Uterus (tissue), 4 donors: ENCODE results near the gene SULT2B1. TPM values are rescaled to one million over a fixed set of nuclear protein-coding genes. Genes with fewer than 3 reads are reported as not detected.

Source experiments
- DNase-seq, 2 donors: peaks; one replicate each; pipeline ENCODE4 v3.0.0-alpha.2; 2019 to 2020
- H3K27ac ChIP-seq, 2 donors: fragments of 200-600 bp; sonication (generic); 1 replicate in 1 of 2; 2 replicates in 1 of 2; pipeline ENCODE4 v1.5.1; 2016 to 2018
- H3K27me3 ChIP-seq, 2 donors: fragments of 200-600 bp; sonication (generic); one replicate each; pipeline ENCODE4 v1.5.1; 2018 to 2019; ENCODE audit warnings: control low read depth in 1 of 2
- H3K36me3 ChIP-seq, 2 donors: fragments of 200-600 bp; sonication (generic); one replicate each; pipeline ENCODE4 v1.5.1; 2019; ENCODE audit warnings: control low read depth in 1 of 2
- H3K4me1 ChIP-seq, 2 donors: fragments of 200-600 bp; sonication (generic); one replicate each; pipeline ENCODE4 v1.5.1; 2018 to 2019; ENCODE audit warnings: control low read depth in 1 of 2
- H3K4me3 ChIP-seq, 2 donors: fragments of 200-600 bp; sonication (generic); 1 replicate in 1 of 2; 2 replicates in 1 of 2; pipeline ENCODE4 v1.5.1; 2018 to 2019; ENCODE audit warnings: mild to moderate bottlenecking in 1 of 2
- H3K9me3 ChIP-seq, 2 donors: fragments of 200-600 bp; sonication (generic); one replicate each; pipeline ENCODE4 v1.5.1; 2019; ENCODE audit warnings: control low read depth in 1 of 2
- POLR2A ChIP-seq, 2 donors: fragments of 450-650 bp; IDR thresholded peaks; one replicate each; pipeline ENCODE4 v1.6.1; 2016; ENCODE audit warnings: antibody characterized with exemption in 2 of 2, mild to moderate bottlenecking in 1 of 2, moderate library complexity in 1 of 2
- intact Hi-C: fragments of 100-400 bp; cut with DNase I; formaldehyde crosslinking; loops from one replicate; pipeline ENCODE4 v1.15.1; 2023; ENCODE audit warnings: low total_unique reads
- total RNA-seq, 4 donors: library from RNA; depleted of rRNA in 3 of 4; stranded (reverse); fragments of >200 nt in 3 of 4; gene quantifications; one replicate each; pipeline versions ENCODE4 v1.1.0 to v1.2.4, GENCODE V29; 2014 to 2023
- TF ChIP-seq, protein P1 (sequence below), 4 experiments: fragments of 200-600 bp in 2 of 4; fragments of 450-650 bp in 2 of 4; sonication (generic) in 2 of 4; IDR thresholded peaks; one replicate each; pipeline ENCODE4 v1.5.1; 2016 to 2019; ENCODE audit warnings: antibody characterized with exemption in 4 of 4, mild to moderate bottlenecking in 2 of 4, moderate library complexity in 1 of 4
- donor health status: DM: yes; HTN: yes; CAD: no.

The SULT2B1 gene
- total RNA-seq, 4 donors from 2014 or later: 0.41 TPM; not detected in 3

DNA sequence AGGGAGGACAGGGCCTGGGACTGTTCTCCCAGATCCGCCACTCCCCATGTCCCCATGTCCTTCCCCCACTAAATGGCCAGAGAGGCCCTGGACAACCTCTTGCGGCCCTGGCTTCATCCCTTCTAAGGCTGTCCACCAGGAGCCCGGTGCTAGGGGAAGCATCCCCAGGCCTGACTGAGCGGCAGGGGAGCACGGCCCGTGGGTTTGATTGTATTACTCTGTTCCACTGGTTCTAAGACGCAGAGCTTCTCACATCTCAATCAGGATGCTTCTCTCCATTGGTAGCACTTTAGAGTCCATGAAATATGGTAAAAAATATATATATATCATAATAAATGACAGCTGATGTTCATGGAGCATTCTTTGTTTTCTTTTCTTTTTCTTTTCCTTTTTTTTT lies 55.4 kb downstream of the SULT2B1 start:
- no peak for DNase-seq
- no peak overlapping the region for H3K27ac ChIP-seq

DNA sequence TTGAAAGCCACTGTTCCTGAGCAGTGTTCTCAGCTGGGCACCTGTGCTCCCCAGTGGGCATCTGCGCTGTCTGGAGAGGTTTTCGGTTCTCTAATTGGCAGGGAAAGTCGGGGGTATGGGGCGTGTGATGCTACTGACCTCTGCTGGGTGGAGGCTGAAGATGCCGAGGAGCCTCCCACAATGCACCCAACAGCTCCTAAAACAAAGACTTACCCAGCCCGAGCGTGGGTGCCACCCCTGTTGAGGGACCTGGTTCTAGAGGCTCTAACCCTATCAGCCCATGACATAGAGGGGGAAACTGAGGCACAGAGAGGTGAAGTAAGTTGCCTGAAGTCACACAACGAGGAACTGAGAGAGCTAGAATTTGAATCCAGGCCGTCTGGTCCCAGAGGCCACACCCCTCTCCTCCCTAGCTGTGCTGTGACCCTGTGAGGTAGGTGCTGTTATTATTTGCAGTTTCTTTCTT lies 56.9 kb downstream of the SULT2B1 start:
- Histone ChIP-seq H3K4me3 (no peak overlapping the region), H3K27ac (no peak overlapping the region), H3K36me3 (no peaks in the 10 kb centered on the region), H3K9me3 (no peaks in the 10 kb centered on the region), H3K27me3 (no peaks in the 10 kb centered on the region), H3K4me1 (no peaks in the 10 kb centered on the region)
- DNase-seq: no peak
- no peak for TF ChIP-seq POLR2A (IDR thresholded peaks at IDR 0.05)
- TF ChIP-seq, protein P1, sequence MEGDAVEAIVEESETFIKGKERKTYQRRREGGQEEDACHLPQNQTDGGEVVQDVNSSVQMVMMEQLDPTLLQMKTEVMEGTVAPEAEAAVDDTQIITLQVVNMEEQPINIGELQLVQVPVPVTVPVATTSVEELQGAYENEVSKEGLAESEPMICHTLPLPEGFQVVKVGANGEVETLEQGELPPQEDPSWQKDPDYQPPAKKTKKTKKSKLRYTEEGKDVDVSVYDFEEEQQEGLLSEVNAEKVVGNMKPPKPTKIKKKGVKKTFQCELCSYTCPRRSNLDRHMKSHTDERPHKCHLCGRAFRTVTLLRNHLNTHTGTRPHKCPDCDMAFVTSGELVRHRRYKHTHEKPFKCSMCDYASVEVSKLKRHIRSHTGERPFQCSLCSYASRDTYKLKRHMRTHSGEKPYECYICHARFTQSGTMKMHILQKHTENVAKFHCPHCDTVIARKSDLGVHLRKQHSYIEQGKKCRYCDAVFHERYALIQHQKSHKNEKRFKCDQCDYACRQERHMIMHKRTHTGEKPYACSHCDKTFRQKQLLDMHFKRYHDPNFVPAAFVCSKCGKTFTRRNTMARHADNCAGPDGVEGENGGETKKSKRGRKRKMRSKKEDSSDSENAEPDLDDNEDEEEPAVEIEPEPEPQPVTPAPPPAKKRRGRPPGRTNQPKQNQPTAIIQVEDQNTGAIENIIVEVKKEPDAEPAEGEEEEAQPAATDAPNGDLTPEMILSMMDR (IDR thresholded peaks at IDR 0.05): peak in 2 of 4 experiments; percentile 10 to 12
- intact Hi-C loops: no loop called here

More for the DNA sequence above, 55.4 kb downstream of the SULT2B1 start:
- TF ChIP-seq, protein P1 (IDR thresholded peaks at IDR 0.05): no peak
- TF ChIP-seq POLR2A (IDR thresholded peaks at IDR 0.05): no peak
- Histone ChIP-seq H3K4me3 (no peak overlapping the region), H3K36me3 (no peaks in the 10 kb centered on the region), H3K9me3 (no peaks in the 10 kb centered on the region), H3K27me3 (no peaks in the 10 kb centered on the region), H3K4me1 (no peaks in the 10 kb centered on the region)
- intact Hi-C loops: no loop called here

GRCh38 chr19:48609571-48610108 lies 57.7 kb downstream of the SULT2B1 start:
- no peak for DNase-seq
- Histone ChIP-seq H3K9me3 (no peaks in the 10 kb centered on the region), H3K4me3 (no peak overlapping the region), H3K27me3 (no peaks in the 10 kb centered on the region), H3K4me1 (no peaks in the 10 kb centered on the region), H3K36me3 (no peaks in the 10 kb centered on the region), H3K27ac (no peak overlapping the region)
- no peak for TF ChIP-seq POLR2A (IDR thresholded peaks at IDR 0.05)
- intact Hi-C loops: loop anchor here (10.0 kb wide), 2 partner anchors 115 to 1125 kb away; partner anchors contain the start of gene KPTN

DNA sequence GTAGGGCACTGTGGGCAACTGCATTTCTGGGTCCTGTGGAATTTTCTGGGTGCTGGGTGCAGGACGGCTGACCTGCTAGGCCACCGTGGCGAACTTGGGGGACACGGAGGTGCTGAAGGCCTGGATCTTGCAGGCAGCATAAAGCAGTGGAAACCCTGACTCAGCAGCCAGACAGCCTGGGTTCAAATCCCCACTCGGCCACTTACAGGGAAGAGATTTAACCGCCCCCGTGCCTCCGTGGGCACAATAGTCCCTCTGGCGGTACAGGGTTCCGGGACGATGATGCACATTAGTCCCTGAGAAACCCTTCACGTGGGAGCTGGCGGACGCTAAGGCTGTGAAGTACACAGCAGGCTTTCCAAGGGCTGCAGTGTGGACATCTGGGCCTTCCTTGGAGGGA lies 59.9 kb downstream of the SULT2B1 start:
- DNase-seq: no peak
- Histone ChIP-seq H3K4me3 (no peak overlapping the region), H3K27me3 (no peaks in the 10 kb centered on the region), H3K4me1 (no peaks in the 10 kb centered on the region), H3K36me3 (no peaks in the 10 kb centered on the region), H3K9me3 (no peaks in the 10 kb centered on the region), H3K27ac (no peak overlapping the region)
- intact Hi-C loops: loop anchor here (10.0 kb wide), 2 partner anchors 117 to 1127 kb away; partner anchors contain the start of gene KPTN
- no peak for TF ChIP-seq POLR2A (IDR thresholded peaks at IDR 0.05)
- TF ChIP-seq, protein P1 (IDR thresholded peaks at IDR 0.05): no peak

DNA sequence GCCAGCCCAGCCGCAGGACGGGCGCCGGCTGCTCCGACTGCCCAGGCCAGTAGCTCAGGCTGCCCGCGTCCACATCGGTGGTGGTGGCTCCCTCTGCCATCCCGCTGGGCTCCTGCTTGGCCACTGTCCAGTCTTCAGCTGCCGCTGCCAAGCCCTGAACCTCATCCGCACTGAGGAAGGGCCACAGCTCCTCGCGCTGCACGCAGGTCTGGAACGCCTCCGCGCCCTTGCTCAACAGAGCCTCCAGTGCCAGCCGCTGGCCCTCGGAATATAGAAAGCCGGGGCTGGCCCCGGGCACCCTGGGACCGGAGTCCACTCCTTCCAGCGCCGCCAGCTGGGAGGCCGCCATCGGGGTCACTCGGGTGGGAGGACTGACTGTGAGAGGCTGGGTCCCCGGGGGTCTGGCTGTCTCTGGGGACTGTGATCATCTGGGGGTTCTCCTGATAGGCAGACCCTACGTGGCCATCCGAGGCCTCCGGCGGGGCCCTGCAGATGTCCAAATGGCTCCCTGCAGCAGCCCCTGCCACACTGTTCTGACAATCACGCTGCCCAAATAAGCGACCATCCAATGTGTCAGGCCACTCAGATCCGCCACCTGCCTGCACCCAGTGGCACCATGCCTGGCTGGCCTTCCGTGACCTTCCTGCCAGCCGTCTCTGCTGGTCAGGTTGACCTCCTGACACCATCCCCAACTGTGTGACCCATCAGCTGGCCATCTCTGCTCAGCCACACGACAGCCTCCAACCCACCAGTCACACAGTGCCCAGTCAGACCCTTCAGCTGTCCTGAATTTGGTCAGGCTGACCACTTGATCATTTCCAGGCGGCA lies 61.3 kb downstream of the SULT2B1 start:
- no peak for DNase-seq
- H3K4me3 ChIP-seq: no peak overlapping the region
- no peaks in the 10 kb centered on the region for H3K27me3 ChIP-seq
- intact Hi-C loops: loop anchor here (10.0 kb wide), 2 partner anchors 118 to 1128 kb away; partner anchors contain the start of gene KPTN
- no peak overlapping the region for H3K27ac ChIP-seq
- no peaks in the 10 kb centered on the region for H3K36me3 ChIP-seq
- no peak for TF ChIP-seq POLR2A (IDR thresholded peaks at IDR 0.05)
- TF ChIP-seq, protein P1 (IDR thresholded peaks at IDR 0.05): no peak
- H3K4me1 ChIP-seq: peaks cover 8 to 9% of the 10 kb centered on the region in 2 donors
- no peaks in the 10 kb centered on the region for H3K9me3 ChIP-seq
